Activated effector memory CD4-positive, alpha-beta T cell treated with Interleukin-2 at 50 U/mL for 16 hours (primary cell): ENCODE data around the gene NFIA.

Experiments
- DNase-seq: peaks from one replicate; pipeline ENCODE4 v3.0.0-alpha.2; 2020

The NFIA gene

DNA sequence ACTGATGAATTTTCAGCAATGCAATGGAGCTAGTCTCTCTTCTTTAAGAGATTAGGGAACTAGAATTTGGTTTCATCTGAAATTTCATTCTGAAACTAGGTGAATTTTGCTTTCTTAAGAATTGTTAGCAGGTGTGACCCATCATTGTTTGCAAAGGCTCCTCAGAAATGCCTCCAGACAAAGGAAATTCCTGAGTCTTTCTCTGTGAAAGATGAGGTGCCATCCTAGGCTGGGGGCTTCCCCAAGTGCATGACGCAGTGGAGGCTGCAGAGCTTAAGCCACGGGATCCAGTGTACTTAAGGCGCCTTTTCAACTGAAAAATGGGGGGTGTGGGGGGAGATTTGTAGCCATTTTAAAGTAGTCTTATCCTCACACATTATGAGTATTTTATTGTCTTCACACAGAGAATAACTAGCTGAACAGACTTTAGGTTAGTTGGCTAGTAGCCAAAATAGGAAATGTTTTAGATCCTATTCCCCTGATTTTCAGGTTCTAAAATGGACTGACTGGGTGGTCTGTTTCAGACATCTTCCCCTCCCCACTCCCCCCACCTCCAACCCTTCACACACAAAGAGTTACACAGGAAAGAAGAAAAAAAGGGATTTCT lies 202.0 kb downstream of the NFIA start:
- no peak for DNase-seq

GRCh38 chr1:61284936-61285335 lies 202.6 kb downstream of the NFIA start:
- DNase-seq = no peak

- DNase-seq = no peak
Measured at GRCh38 chr1:61285371-61285885, 203.1 kb downstream of the NFIA start.

GRCh38 chr1:61287014-61287413 lies 204.7 kb downstream of the NFIA start:
- DNase-seq = no peak

- no peak for DNase-seq
Measured at GRCh38 chr1:61287734-61288133, 205.4 kb downstream of the NFIA start.

DNA sequence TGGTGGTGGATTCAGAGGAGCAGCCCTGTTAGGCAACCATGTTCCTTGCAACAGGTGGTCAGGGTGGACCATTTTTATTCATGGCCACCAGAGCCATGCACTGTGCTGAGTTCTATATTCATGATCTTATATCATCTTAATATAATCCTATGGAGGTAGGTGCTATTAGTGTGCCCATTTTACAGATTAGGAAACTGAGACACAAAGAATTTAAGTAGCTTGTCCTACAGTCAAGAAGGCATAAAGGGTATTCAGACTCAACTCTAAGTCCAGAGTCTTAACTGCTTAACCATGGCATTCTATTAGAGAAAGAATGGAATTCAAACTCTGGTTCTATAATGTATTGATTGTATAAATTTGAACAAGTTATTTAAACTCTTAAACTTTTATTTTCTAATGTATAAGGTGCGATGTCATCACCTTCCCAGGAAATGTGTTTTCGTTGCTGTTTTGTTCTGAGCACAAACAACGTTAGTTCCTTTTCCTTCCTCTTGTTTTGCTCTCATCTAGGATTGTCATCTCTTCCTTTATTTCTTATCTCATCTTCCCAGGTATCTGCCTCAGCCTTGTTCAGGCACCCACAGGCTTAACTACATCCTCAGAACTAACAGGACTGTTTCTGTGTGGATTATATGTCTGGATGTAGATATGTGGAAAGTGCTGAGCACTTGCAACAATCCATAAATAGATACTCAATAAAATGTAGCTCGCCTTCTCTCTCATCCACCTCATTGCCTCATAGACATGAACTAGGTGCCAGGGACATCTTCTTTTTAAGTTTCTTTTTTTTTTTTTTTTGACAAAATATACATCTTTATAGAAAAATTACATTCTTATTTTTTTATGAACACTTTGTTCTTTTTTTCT lies 207.1 kb downstream of the NFIA start:
- DNase-seq = no peak

- no peak for DNase-seq
Measured at GRCh38 chr1:61290525-61290924, 208.2 kb downstream of the NFIA start.

DNA sequence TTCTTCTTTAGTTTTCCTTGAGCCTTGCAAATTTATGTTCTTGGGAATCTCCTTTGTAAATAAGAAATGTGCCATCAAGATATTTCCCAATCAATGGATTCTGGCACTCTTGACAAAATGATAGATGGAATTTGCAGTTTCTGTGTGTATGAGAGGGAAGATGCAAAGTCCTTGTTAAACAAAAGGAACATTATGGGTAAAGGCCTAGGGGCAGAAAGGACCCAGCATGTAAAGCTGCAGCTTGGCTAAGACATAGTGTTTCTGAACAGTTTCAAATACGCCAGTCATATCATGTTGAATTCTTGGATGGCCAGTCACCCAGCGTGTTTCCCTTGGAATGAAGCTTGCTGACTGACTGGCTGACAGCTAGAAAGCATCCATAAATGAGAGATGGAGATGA lies 210.8 kb downstream of the NFIA start:
- no peak for DNase-seq

DNA sequence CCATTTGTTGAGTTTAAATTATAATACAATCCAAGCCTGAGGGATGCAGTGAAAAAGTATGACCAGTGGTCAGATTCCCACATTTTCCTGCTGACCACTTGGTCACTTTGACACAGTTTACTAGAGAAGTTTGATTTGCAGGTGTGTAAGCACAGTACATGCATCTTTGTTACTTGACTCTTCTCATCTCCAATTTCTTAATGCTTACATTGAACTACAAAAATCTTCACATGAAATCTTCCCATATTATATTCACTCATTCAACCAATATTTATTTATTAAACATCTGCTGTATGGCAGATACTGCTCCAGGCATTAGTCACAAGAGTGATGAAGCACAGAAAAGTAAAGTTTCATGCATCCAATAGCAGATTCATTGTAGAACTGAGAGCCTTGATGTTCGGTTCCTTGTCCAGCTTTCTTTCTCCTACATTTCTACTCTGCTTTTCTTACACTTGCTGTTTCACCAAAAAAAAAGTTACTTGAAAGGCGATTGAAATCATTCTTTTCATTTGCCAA lies 211.7 kb downstream of the NFIA start:
- no peak for DNase-seq

DNA sequence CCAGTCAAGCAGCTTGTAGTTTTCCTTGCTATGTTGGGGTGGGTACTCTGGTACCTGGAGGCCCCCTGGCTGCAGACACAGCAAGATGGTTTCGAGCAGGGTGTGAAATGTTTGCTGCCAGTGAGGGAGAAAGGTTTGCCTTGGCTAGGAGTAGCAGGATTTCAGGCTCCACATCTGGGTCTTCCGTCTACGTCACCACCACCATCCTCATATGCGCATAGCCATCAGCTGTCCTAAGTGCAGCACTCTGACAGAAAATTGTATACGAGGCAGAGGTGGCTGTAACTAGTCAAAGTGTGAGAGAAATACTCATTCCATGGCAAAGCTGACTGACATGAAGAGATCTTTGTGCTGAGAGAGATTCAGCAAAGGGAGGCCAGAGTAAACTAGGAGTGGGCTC lies 212.6 kb downstream of the NFIA start:
- no peak for DNase-seq

DNA sequence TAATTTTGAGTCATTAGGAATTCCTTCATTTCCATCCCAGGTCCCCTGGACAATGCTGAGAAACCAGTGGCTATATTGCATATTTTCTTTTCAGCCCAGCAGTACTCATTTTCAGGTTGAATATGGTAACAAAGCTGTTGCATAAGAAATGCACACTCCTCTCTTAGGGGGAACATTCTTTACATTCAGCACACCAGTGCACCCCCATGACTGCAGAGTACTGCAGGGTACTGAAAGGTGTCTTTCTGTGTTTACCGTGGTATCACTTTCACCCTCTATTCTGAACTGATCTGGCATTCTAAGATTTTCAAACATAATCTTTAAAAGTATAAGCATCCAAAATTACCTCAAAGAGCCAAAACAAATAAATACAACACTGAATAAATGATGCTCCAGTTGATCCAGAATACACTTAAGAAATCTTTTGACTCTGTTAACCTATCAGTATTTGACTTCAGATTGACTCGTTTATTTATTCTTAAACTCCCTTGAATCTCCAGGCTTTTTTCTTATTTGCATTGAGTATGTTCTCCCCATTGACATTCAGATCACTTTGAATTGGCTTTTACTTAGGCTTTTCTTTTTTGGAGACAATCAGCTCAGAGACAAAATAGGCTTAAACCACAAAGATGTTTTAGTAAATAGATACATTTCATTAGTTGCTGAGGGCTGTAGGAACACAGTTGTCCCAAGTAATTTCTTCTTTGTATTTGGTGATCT lies 213.6 kb downstream of the NFIA start:
- DNase-seq = no peak

DNA sequence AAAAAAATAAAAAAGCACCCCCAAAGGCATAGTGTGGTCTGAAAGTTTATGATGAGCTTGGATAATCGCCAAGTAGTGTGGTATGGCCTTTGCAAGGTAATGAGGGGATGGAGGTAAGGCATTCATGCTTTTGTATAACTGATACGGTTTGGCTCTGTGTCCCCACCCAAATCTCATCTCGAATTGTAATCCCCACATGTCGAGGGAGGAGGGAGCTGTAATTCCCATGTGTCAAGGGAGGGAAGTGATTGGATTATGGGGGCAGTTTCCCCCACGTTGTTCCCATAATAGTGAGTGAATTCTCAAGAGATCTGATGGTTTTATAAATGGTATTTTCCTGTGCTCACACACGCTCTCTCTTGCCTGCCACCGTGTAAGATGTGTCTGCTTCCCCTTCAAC lies 215.5 kb downstream of the NFIA start:
- DNase-seq = no peak

DNA sequence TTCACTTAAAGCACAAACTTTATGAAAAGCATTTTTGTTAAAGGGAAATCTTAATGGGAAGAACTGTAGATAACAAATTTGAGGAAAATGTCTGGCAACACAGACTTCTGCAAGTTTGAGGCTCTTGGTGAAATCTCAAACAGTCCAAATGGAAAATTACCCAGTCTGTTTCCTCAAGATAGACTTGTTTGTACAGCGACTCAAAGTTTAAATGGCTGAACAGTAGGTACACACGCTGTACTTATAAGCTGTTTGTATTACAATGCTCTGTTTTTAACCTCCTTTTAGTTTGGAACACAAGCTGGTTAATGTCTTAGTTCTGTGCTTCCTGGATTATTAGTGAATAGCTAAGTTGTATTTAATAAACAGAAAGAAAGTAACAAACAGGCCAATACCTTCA lies 217.1 kb downstream of the NFIA start:
- DNase-seq = no peak

GRCh38 chr1:61300899-61301298 lies 218.5 kb downstream of the NFIA start:
- no peak for DNase-seq

DNA sequence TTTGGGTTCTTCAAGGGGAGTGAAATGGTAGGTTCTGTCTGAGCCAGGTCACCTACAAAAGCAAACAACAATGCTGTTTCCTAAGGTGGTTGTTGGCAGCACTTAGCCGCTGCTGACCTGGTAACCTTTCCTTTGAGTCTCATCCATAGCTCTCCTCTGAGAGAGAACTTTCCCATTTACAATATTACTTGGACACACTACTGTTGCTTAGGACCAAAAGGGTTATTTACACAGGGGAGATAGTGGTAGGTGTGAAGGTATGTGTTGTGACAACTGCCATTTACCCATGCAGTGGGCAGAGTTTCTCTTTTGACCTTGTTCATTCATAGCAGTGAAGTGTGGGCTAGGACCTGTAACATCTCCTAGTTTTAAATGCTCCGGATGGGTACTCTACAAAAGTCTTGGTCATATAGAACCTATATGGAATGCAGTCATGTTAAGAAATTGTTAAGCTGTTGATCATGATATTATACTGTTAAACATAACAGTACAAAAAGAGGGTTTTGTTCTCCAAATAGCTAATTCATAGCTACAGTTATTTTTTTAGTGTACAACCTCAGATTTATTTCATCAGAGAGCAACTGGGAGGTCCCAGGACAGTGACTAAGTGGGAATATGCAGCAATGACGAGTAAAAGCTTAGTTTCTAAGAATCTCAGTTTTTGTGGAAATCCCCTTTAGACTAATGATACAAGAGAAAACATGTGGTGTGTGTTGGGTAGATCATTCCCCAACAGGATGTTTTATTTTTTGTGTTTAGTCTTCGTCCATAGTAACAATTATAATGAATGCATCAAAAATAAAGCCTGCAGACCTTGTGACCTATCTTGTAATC lies 219.7 kb downstream of the NFIA start:
- DNase-seq = no peak

GRCh38 chr1:61307422-61308142 lies 225.2 kb downstream of the NFIA start:
- DNase-seq = no peak

- DNase-seq = no peak
Measured at GRCh38 chr1:61310057-61310456, 227.7 kb downstream of the NFIA start.

GRCh38 chr1:61310538-61310937 lies 228.2 kb downstream of the NFIA start:
- DNase-seq = no peak

- DNase-seq = no peak
Measured at GRCh38 chr1:61313906-61314422, 231.6 kb downstream of the NFIA start.

- no peak for DNase-seq
Measured at GRCh38 chr1:61315011-61315410, 232.7 kb downstream of the NFIA start.

DNA sequence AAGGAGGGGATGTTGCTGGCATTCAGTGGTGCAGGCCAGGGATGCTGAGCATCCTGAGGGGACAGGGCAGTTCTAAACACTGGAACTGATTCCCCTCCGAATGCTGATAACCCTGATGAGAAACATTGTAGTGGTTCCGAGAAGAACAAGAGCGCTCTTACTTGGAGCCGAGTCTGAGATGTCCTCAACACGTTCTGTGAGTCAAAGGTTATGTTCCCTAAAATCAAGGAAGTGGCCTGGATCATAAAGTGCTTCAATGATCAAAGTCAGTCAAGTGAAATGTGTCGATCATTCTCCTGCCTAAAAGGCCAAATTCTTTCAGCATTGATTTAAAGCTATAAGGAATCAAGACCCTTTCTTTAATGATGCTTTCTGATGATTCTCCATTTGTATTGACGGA lies 234.1 kb downstream of the NFIA start:
- no peak for DNase-seq
